Ramos (cell line): ENCODE data around the gene HSBP1L1.

Source experiments
- in situ Hi-C: fragments of 300-500 bp; cut with MboI; formaldehyde crosslinking; loops from one replicate; pipeline ENCODE4 v1.14.3; 2022; ENCODE audit warnings: low sequenced_read_pairs; ENCODE audit not compliant: unreplicated experiment

HSBP1L1 gene

DNA sequence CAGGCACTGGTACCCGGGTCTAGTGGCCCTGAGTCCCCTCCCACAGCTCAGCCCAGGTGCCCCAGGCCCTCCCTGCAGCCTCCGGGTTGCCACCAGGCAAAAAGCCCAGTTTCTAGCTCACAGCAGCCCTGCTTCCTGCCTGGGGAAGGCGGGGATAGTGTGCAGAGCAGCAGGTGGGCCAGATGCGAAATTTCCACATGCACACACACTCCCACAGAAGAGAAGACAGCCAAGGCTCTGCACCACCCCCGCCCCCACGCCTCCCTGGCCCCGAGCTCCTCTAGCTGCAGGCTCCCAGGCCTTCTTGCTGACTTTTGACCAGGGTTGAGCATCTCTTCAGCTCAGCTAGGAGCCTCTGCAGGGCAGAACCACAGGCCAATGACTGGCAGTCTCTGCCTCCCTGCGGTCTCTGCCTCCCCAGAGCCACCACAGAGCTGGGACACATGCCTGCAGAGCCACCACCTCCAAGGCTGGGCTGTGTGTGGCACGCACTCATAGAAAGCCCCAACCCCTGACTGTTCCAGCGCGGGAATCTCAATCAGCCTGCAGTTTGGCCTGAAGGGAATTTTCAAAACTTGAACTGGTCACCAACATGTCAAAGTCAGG is 20.2 kb upstream of the HSBP1L1 start:
- in situ Hi-C loops = no loop called here

DNA sequence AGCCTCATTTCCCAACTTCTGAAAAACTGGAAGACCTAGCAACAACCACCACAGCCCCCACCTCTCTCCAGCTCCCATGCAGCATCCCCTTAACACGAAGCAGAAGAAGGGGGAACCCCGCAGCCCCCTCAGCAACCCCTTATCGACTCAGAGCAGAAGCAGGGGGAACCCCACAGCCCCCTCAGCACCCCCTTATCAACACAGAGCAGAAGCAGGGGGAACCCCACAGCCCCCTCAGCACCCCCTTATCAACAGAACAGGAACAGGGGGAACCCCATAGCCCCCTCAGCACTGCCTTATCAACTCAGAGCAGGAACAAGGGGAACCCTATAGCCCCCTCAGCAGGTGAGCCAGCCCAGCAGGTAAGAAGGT is 19.7 kb upstream of the HSBP1L1 start:
- in situ Hi-C loops = no loop called here

DNA sequence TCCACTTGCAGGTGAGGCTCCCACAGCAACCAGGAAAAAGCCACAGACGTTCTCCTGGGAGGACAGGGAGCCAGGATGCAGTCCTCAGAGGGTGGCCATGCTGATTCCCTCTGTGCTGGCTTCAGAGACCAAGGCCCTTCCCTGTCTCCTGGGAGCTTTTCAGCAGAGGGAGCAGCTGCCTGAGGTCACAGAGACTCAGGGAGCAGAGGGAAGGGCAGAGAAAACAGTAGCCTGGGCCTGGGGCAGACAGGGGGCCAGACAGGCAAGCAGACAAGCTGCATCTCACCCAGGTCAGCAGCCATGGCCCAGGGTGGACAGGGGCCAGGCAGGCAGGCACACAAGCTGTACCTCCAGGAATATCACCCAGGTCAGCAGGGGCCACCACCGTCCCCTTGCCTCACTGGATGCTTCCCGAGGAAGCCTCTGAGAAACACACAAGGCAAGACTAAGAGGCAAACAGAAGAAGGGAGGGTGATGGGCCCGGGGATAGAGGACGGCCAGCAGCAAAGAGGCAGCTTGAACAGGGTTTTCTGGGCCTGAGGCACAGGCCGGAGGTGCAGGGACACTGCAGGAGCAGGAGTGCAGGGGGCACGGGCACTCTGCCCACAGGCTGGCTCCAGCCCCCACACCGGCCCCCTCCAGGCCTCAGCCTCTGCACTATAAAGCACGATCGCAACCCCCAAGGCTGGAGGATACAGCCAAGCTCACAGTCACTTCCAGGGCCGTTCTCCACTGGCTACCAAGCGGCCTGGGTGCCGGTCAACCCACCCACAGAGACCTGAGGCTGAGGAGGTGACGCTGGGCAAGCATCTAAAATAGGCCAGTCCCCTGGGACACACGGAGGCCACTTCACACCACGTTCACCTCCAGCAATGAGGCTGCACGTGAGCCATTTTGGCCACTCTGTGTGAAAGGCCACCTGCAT is 19.1 kb upstream of the HSBP1L1 start:
- in situ Hi-C loops = no loop called here

DNA sequence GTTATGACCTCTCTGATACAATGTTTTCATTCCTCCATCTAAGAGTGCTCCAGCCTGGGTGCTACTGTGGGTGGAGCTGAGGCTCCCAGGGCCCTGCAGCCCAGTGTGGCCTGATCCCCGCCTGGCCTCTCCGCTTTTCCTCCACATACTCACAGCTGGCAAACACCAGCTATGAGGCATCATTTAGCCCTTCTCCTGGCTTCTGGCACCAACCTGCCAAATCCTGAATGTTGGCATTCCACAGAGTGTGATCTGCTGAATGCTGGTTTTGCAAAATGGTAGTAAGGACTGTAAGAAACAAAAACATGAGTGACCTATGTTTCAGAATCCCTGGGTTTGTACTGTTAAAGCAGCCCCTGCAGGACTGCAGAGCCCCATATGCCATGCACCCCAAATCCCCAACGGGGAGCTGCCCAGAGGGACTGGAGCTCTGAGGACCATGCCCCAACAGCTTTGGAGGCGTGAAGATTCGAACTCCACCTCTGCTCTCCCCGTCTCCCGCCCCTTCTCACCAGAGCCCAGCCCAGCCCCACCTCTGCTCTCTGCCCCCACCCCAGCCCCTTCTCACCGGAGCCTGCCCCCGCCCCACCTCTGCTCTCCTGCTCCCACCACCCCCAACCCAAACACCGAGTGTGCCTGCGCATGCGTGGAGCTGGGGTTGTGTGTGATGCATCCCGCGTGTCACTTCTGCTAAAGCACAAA is 17.2 kb upstream of the HSBP1L1 start:
- in situ Hi-C loops = no loop called here

DNA sequence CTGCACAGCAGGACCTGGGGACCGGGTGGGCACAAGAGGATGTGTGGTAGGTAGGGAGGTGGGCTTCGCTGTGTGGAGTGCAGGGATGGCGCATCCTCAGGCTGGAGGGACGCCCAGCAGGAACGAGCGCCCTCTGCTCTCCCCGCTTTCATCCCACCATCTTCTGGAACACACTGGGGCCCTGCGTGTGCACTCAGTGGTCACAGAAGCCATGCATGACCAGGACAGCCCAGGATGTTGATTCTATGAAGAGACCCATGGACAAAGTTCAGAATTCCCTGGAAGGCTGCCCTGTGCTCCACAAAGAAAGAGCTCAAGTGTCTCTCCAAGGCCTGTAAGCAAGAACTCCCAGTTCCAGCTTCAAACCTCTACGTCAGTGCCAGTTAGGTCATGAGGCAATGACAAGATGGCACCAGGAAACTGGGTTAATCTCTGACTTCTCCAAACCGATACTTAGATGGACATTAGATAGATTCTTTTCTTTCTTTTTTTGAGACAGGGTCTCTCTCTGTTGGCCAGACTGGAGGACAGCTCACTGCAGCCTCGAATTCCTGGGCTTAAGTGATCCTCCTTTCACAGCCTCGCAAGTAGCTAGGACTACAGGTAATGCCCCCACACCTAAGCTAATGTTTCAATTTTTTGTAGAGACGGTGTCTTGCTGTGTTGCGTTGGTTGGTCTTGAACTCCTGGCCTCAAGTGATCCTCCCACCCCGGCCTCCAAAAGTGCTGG is 16.4 kb upstream of the HSBP1L1 start:
- in situ Hi-C loops = no loop called here

DNA sequence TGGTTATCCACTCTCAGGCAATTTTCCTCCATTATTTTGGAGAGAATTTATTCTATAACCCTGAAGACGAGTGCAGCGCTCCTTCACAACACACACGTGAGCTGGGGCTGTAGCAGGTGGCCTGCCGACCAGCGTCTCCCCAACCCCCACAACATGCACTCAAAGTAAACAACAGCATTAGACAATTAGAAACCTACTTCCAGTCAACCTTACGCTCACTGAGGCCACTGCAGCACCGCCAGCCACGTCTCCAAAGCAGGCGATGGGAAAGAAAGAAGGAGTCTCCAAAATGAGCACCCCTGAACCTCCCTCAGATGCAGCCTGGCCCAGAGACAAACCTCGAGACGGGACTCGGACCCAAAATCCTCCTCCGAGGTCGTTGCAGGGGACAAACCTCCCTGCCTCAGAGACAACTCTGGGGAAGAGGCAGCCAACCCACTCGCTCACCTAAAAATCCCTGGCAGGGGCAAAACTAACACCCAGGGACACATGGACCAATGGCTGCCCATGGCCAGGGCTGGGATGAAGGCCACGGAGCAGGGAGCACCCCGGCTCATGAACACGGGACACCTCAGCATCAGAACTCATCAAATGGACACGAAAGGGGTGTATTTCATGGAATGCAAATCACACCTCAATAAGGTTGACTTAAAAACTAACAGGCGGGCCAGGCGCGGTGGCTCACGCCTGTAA is 15.6 kb upstream of the HSBP1L1 start:
- in situ Hi-C loops = no loop called here

DNA sequence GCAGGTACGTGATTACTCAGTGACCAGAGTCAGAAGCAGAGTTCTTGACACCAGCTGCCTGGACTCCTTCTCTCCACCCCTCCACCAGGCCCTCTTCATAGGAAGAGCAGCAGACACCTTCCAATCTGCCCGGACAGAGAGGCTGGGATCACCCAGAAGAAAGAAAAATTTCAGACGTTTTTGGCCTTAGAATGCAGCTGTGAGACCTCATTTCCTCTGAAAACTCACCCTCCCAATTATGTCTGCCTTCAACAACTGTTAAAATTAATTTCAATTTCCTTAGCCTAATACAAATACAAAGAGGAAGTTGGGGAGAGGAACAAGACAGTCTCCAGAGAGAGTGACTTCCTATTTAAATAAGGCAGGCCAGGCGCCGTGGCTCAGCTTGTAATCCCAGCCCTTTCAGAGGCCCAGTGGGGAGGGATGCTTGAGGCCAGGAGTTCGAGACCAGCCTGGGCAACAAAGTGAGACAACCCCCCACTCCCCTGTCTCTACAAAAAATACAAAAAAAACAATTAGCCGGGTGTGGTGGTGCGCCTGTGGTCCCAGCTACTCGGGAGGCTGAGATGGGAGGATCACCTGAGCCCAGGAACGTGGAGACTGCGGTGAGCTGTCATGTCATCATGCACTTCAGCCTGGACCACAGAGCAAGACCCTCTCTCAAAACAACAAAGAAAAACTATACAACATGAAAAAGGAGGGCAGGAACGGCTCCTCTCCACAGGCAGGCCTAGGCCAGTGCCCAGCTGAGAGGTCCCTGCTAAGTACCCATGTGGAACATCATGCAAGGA is 14.6 kb upstream of the HSBP1L1 start:
- in situ Hi-C loops = no loop called here

DNA sequence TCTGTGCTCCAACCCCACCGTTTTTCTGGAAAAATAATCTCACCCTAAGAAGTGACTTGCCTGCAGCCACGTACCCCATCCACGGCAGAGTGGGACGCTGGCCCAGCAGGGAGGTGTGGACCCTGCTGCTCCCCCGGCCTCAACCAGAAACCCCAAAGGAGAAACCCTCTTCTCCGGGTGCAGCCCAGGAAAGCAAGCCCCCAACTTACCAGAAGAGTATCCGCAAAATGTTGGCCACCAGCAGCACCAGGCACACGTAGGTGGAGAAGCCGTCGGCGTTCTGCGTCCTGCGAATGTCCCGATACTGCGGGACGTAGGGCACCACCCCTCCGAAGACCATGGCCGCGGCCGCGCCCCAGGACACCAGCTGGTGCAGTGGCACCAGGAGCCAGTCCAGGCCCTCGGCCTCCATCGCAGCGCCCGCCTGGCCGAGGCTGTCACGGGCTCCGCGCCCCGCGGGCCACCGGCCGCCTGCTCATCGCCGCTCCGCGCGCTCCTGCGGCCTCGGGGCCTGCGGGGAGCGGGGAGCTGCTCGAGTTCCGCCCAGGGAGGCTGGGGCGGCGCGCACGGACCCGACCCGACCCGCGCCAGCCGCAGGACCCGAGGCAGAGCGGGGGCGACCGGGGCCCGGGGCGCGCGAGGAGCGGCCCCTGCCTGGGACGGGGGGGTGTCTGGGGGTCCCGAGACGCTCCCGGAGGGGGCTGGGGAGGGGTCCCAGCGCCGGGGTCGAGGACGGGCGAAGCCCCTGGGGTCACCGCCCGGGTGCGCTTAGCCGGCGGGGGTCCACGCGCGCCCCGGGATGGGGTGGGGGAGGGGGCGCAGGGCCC is 13.7 kb upstream of the HSBP1L1 start:
- in situ Hi-C loops = no loop called here

DNA sequence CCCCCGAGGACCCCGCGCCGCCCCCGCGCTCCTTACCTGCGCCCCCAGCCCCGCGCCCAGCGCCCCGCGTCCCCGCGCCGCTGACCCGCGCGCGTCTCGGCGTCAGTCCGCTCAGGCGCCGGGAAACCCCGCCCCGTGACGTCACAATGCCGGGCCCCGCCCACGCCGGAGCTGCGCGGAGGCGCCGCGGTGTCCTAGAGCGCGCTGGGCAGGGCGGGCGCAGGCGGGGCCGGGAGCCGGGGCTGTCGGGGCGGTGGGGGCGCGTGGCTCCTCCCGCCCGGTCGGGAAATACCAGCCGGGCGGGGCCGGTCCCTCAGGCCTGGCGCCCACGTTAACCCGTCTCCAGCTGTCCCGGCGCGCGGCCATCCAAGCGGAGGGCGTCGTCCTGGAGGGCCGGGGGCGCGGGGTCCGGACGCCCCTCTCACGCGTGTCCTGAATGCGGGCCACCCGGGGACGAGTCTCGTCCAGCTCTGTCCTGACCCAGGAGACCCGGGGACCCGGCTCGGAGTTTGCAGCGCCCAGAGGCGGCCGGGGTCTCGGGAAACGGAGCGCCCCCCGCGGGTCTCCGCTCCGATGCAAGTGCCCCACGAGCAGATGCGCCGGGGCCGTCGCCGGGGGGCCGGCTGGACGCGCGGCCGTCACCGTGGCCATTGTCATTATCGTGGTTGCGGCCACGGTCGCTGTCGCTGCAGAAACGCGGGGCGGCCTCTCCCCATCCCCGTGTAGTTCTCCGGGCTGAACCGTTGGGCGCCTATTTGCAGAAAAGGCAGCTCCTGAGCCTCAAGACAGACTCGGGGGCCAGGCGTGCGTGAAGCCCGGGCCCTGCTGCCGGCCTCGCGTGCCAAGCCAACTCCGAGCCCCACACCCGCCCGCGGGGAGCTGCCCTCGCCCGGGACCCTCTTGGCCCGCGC is 12.6 kb upstream of the HSBP1L1 start, which contains the start of gene SLC66A2:
SLC66A2 (minus strand) TSS at position 109 of the 911 bp plus-strand sequence. CDS start 727 bp downstream, outside the sequence.
- in situ Hi-C loops = no loop called here

DNA sequence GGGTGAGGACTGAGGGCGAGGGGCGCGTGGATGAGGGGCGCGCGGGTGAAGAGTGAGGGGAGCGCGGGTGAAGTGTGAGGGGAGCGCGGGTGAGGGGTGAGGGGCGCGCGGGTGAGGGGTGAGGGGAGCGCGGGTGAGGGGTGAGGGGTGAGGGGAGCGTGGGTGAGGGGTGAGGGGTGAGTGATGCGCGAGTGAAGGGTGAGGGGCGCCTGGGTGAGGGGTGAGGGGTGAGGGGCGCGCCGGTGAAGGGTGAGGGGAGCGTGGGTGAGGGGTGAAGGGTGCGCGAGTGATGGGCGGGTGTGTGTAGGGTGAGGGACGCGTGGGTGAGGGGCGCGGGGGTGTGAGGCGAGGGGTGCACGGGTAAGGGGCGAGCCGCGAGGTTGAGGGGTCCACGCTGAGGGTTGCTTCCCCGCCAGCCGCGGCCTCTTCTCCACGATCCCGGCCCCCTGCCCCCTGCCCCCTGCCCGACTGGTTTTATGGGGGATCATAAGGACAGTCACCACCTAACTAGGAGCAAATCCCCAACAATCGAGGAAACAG is 11.9 kb upstream of the HSBP1L1 start:
- in situ Hi-C loops = no loop called here

DNA sequence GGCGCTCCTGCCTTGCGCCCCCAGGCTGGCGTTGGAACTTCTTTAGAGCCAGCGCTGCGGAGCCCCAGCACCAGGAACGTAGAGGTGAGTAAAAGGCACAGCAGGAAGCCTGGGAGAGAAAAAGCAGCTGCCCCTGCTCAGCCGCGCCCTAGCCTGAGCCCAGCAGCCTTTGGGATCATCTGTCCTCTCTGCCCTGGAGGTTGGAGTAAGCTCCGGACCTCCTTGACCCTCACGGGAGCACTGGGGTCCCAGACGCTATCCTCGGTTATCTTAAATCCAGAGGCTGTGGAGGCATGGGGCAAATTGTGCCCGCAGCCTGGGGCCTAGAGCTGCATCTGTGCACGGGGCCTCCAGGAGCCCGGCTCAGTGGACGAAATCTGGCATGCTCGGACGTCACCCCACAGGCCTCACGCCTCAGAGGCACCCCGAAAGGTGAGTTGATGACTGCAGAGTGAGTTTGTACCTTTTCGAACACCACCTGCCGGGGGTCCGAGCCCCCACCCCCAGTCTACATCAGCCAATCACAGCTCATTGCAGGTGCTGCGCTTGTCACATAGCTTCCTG is 11.4 kb upstream of the HSBP1L1 start:
- in situ Hi-C loops = no loop called here

DNA sequence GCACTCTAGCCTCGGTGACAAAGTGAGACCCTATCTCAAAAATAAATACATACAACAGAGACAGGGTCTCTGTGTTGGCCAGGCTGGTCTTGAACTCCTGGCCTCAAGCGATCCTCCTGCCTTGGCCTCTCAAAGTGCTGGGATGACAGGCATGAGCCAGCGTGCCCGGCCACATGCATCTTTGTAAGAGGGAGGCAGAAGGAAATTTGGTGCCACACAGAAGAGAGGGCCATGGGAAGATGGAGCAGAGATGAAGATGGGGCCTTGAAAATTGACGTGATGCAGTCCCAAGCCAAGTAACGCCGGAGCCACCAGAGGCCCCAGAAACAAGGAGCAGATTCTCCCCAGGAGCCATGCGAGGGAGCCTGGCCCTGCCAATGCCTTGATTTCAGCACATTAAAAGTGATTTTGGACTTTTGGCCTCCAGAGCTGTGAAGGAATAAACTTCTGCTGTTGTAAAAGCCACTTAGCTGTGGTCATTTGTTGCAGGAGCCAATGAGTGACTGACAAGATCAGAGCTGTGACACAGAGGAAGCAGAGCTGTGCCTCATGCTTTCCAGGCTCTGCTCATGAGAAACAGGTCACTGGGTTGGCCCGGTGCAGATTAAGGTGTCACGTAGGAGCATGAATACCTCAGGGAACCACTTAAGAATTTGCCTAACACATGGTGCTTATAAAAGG is 10.3 kb upstream of the HSBP1L1 start:
- in situ Hi-C loops = no loop called here

DNA sequence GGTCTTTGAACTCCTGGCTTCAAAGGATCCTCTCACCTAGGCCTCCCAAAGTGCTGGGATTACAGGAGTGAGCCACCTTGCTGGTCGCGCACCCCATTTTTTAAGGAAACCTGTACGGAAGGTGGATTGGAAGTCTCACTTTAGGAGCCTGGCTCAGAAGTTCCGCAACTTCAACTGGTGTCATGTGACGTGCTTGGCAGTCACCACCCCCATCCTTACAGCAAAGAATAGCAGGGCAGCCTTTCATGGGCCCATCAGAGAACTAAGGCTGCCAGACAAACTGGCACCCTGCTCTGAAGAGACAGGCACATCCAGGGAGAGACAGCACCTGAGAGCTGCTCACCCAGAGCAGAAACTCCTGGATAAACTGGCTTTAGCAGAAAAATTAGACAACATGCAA is 9.7 kb upstream of the HSBP1L1 start:
- in situ Hi-C loops = no loop called here

DNA sequence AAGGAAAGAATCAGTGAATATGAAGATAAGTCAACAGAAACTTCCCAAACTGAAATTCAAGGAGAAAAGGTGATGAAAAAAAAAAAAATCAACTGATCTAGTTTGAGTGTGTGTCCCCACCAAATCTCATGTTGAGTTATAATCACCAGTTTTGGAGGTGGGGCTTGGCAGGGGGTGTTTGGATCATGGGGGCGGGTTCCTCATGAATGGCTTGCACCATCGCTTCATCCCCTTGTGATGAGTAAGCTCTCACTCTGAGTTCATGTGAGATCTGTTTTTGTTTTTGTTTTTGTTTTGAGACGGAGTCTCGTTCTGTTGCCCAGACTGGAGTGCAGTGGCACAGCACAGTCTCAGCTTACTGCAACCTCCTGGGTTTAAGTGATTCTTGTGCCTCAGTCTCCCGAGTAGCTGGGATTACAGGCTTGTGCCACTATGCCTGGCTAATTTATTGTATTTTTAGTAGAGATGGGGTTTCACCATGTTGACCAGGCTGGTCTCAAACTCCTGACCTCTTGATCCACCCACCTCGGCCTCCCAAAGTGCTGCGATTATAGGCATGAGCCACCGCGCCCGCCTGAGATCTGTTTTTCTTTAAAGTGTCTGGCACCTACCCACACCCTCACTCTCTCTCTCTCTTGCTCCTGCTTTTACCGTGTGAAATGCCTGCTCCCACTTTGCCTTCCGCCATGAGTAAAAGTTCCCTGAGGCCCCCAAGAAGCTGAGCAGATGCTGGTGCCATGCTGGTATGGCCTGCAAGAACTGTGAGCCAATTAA is 9.0 kb upstream of the HSBP1L1 start:
- in situ Hi-C loops = no loop called here

DNA sequence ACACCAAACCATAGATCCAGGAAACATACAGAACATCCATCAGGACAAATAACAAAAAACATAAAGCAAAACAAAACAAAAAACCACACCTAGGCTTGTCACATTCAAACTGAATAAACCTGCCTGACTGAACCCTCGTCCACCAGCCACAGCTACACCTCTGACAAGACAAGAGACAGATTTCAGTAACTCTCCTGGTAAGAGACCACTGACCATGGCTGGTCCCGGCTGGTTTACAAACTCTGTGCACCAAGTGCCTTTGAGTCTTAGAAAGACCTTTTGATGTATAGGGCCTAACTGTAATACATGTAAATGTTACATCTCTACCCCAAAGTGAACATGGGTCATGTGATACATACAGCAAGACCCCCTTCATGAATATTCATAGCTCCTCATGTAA is 8.2 kb upstream of the HSBP1L1 start:
- in situ Hi-C loops = no loop called here
